ENCODE results near the gene EML4. TPM values are rescaled to one million over a fixed set of nuclear protein-coding genes. Genes with fewer than 3 reads are reported as not detected.

Gene EML4
- total and polyA plus RNA-seq, 2 donors from 2014 or later = 13.0 to 53.6 TPM

DNA sequence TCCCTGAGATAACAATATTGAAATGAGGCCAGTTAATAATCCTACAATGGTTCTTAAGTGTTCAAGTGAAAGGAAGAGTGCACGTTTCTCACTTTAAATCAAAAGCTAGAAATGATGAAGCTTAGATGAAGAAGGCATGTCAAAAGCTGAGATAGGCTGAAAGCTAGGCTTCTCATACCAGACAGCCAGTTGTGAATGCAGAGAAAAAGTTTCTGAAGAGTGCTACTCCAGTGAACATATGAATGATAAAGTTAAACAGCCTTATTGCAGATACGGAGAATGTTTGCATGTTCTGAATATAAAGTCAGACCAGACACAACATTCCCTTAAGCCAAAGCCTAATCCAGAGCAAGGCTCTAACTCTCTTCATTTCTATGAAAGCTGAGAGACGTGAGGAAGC lies 51.4 kb downstream of the EML4 start:
- DNase-seq = no peak
- H3K9ac ChIP-seq (ENCODE audit: low read length in 3 of 3) = no peak overlapping the region
- H3K9me3 ChIP-seq (ENCODE audit: control insufficient read depth in 2 of 3, insufficient read depth in 1 of 3, low read length in 3 of 3) = no peaks in the 10 kb centered on the region
- H3K27me3 ChIP-seq (ENCODE audit: control insufficient read depth, insufficient read depth, low read length) = no peaks in the 10 kb centered on the region
- H3K4me1 ChIP-seq (ENCODE audit: control insufficient read depth in 2 of 3, insufficient read depth in 2 of 3, low read depth in 1 of 3, low read length in 3 of 3) = peaks cover 0 to 6% (median 0%) of the 10 kb centered on the region in 3 donors
- H3K27ac ChIP-seq (ENCODE audit: low read depth in 2 of 2, low read length in 2 of 2) = no peak overlapping the region
- intact Hi-C loops (cut with DNase I) = no loop called here
- no peak for TF ChIP-seq CTCF (IDR thresholded peaks at IDR 0.05; ENCODE audit: borderline replicate concordance, extremely low read depth, insufficient read depth)
- no peak for FAIRE-seq
- no peak overlapping the region for H3K4me3 ChIP-seq (ENCODE audit: low read length in 3 of 3)
- H3K36me3 ChIP-seq (ENCODE audit: control insufficient read depth in 2 of 3, insufficient read depth in 3 of 3, low read length in 3 of 3) = no peaks in the 10 kb centered on the region

DNA sequence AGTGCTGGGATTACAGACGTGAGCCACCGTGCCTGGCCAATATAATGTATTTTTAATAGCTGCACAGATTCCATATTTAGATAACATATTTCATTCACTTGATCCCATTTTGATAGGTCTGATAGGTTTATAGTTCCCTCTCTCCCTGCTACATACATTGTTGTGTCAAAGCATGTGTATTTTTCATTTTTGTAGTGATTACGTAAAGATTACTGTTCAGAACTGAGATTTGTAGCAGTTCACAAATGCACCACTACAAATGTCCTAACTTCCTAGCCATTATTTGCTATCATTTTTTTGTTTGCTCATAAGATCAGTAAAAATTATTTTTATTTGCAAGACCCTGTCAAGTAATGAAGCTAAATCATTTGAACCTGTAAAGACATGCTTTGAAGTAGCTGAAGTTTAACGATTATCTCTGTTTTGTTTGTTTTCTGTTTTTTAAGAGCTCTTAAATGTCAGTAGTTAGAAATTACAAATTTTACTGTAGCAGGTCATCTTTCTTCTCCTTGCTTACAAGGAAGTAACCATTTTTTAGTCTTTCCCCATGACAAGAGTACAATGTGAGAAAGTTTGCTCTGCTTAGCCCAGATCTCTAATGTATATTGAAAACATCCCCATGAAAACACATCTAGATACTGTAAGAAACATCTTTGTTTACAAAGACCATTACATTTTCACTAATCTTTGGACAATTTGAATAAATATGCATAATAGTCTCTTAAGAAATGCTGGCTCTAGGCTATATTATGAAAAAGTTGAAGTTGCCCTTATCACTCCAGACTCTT lies 54.1 kb downstream of the EML4 start:
- Histone ChIP-seq H3K4me3 (ENCODE audit: low read length in 3 of 3) (no peak overlapping the region), H3K9me3 (ENCODE audit: control insufficient read depth in 2 of 3, insufficient read depth in 1 of 3, low read length in 3 of 3) (no peaks in the 10 kb centered on the region), H3K4me1 (ENCODE audit: control insufficient read depth in 2 of 3, insufficient read depth in 2 of 3, low read depth in 1 of 3, low read length in 3 of 3) (peaks cover 0 to 6% (median 0%) of the 10 kb centered on the region in 3 donors), H3K27me3 (ENCODE audit: control insufficient read depth, insufficient read depth, low read length) (no peaks in the 10 kb centered on the region), H3K9ac (ENCODE audit: low read length in 3 of 3) (no peak overlapping the region), H3K36me3 (ENCODE audit: control insufficient read depth in 2 of 3, insufficient read depth in 3 of 3, low read length in 3 of 3) (no peaks in the 10 kb centered on the region), H3K27ac (ENCODE audit: low read depth in 2 of 2, low read length in 2 of 2) (no peak overlapping the region)
- no peak for TF ChIP-seq CTCF (IDR thresholded peaks at IDR 0.05; ENCODE audit: borderline replicate concordance, extremely low read depth, insufficient read depth)
- FAIRE-seq (no peak), DNase-seq (no peak)
- intact Hi-C loops (cut with DNase I) = no loop called here

DNA sequence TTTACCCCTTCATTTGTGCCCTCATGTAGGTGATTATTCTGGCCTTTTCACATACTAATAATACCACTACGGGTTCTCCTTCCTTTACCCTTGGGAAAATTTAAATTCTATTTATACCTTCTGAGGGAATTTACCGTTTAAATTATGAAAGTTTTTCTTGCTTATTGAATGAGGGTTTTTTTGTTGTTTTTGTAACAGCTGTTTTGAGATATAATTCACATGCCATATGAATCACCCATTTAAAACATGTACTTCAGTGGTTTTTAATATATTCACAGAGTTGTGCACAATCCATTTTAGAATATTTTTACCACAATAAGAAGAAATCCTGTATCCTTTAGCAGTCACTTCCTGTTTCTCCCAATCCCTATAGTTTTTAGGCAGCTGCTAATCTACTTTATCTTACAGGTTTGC lies 54.7 kb downstream of the EML4 start:
- Histone ChIP-seq H3K4me3 (ENCODE audit: low read length in 3 of 3) (no peak overlapping the region), H3K4me1 (ENCODE audit: control insufficient read depth in 2 of 3, insufficient read depth in 2 of 3, low read depth in 1 of 3, low read length in 3 of 3) (peaks cover 0 to 6% (median 0%) of the 10 kb centered on the region in 3 donors), H3K36me3 (ENCODE audit: control insufficient read depth in 2 of 3, insufficient read depth in 3 of 3, low read length in 3 of 3) (no peaks in the 10 kb centered on the region), H3K9me3 (ENCODE audit: control insufficient read depth in 2 of 3, insufficient read depth in 1 of 3, low read length in 3 of 3) (no peaks in the 10 kb centered on the region), H3K27me3 (ENCODE audit: control insufficient read depth, insufficient read depth, low read length) (no peaks in the 10 kb centered on the region), H3K9ac (ENCODE audit: low read length in 3 of 3) (no peak overlapping the region), H3K27ac (ENCODE audit: low read depth in 2 of 2, low read length in 2 of 2) (no peak overlapping the region)
- FAIRE-seq = no peak
- DNase-seq = no peak
- TF ChIP-seq CTCF (IDR thresholded peaks at IDR 0.05; ENCODE audit: borderline replicate concordance, extremely low read depth, insufficient read depth) = no peak
- intact Hi-C loops (cut with DNase I) = no loop called here
